DOHH2 (cell line): ENCODE results near the gene RNF112.

Experiments
- H3F3A ChIP-seq: fragments of 200-600 bp; sonication (generic), shearing (Covaris generic); 2 replicates; pipeline ENCODE4 v1.6.0; 2016; ENCODE audit warnings: antibody characterized with exemption, mild to moderate bottlenecking; ENCODE audit not compliant: control insufficient read depth, insufficient read depth
- H3K27ac ChIP-seq: fragments of 200-600 bp; sonication (generic); 2 replicates; pipeline ENCODE4 v1.5.1; 2014; ENCODE audit warnings: low read depth, mild to moderate bottlenecking, low read length, moderate library complexity
- H3K27me3 ChIP-seq: fragments of 200-600 bp; sonication (generic); 2 replicates; pipeline ENCODE4 v1.6.1; 2014; ENCODE audit warnings: mild to moderate bottlenecking, low read length, mixed read lengths; ENCODE audit not compliant: control insufficient read depth
- H3K36me3 ChIP-seq: fragments of 200-600 bp; sonication (generic); 2 replicates; pipeline ENCODE4 v1.6.1; 2014; ENCODE audit warnings: mild to moderate bottlenecking, low read length, moderate library complexity, mixed read lengths; ENCODE audit not compliant: control insufficient read depth
- H3K4me1 ChIP-seq: fragments of 200-600 bp; sonication (generic); 2 replicates; pipeline ENCODE4 v1.6.1; 2014; ENCODE audit warnings: mild to moderate bottlenecking, low read length, mixed read lengths; ENCODE audit not compliant: control insufficient read depth
- H3K4me2 ChIP-seq: fragments of 200-600 bp; sonication (generic); 2 replicates; pipeline ENCODE4 v1.6.0; 2014; ENCODE audit warnings: mild to moderate bottlenecking, low read length, moderate library complexity
- H3K4me3 ChIP-seq: fragments of 200-600 bp; sonication (generic); 2 replicates; pipeline ENCODE4 v1.5.1; 2014; ENCODE audit warnings: mild to moderate bottlenecking, low read length, mixed read lengths
- H3K79me2 ChIP-seq: fragments of 200-600 bp; sonication (generic); 2 replicates; pipeline ENCODE4 v1.6.1; 2014; ENCODE audit warnings: mild to moderate bottlenecking, low read length, mixed read lengths; ENCODE audit not compliant: control insufficient read depth
- H3K9me2 ChIP-seq: fragments of 200-600 bp; sonication (generic); replicated peaks from 2 replicates; pipeline ENCODE4 v1.6.1; 2014; ENCODE audit warnings: mild to moderate bottlenecking, low read length, mixed read lengths; ENCODE audit not compliant: control insufficient read depth
- H3K9me3 ChIP-seq: fragments of 200-600 bp; sonication (generic); 2 replicates; pipeline ENCODE4 v1.6.1; 2014; ENCODE audit warnings: antibody characterized with exemption, low read length, mixed read lengths; ENCODE audit not compliant: control insufficient read depth, insufficient read depth
- H4K20me1 ChIP-seq: fragments of 200-600 bp; sonication (generic); 2 replicates; pipeline ENCODE4 v1.6.0; 2014; ENCODE audit warnings: low read depth, mild to moderate bottlenecking, antibody characterized with exemption, low read length, moderate library complexity; ENCODE audit not compliant: control insufficient read depth, insufficient read depth
- EZH2phosphoT487 ChIP-seq: fragments of 200-600 bp; sonication (generic); IDR thresholded peaks from 2 replicates; pipeline ENCODE4 v1.6.1; 2017; ENCODE audit warnings: borderline replicate concordance, mild to moderate bottlenecking, antibody characterized with exemption, low read length, moderate library complexity, mixed read lengths
- TF ChIP-seq, protein P1 (sequence below): fragments of 200-600 bp; sonication (generic); IDR thresholded peaks from one replicate; pipeline ENCODE4 v1.5.1; 2014; ENCODE audit warnings: antibody characterized with exemption, mild to moderate bottlenecking, low read depth, low read length; ENCODE audit not compliant: poor library complexity, severe bottlenecking

Gene RNF112

GRCh38 chr17:19447085-19447583, 36.1 kb downstream of the RNF112 start:
- peaks cover 10% of the 10 kb centered on the region for H3K9me3 ChIP-seq
- no peaks in the 10 kb centered on the region for H3K9me2 ChIP-seq
- H3K79me2 ChIP-seq: no peaks in the 10 kb centered on the region
- no peak overlapping the region for H3K27ac ChIP-seq
- TF ChIP-seq EZH2phosphoT487: no peak
- TF ChIP-seq, protein P1, sequence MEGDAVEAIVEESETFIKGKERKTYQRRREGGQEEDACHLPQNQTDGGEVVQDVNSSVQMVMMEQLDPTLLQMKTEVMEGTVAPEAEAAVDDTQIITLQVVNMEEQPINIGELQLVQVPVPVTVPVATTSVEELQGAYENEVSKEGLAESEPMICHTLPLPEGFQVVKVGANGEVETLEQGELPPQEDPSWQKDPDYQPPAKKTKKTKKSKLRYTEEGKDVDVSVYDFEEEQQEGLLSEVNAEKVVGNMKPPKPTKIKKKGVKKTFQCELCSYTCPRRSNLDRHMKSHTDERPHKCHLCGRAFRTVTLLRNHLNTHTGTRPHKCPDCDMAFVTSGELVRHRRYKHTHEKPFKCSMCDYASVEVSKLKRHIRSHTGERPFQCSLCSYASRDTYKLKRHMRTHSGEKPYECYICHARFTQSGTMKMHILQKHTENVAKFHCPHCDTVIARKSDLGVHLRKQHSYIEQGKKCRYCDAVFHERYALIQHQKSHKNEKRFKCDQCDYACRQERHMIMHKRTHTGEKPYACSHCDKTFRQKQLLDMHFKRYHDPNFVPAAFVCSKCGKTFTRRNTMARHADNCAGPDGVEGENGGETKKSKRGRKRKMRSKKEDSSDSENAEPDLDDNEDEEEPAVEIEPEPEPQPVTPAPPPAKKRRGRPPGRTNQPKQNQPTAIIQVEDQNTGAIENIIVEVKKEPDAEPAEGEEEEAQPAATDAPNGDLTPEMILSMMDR: peak; percentile 94
- no peaks in the 10 kb centered on the region for H3F3A ChIP-seq
- H3K4me2 ChIP-seq: no peak overlapping the region
- no peak overlapping the region for H3K4me3 ChIP-seq
- no peaks in the 10 kb centered on the region for H4K20me1 ChIP-seq
- H3K36me3 ChIP-seq: no peaks in the 10 kb centered on the region
- no peaks in the 10 kb centered on the region for H3K4me1 ChIP-seq
- H3K27me3 ChIP-seq: peaks cover 9% of the 10 kb centered on the region; the same call in 1 of the 2 replicates

GRCh38 chr17:19448341-19449268, 37.6 kb downstream of the RNF112 start:
- no peak overlapping the region for H3K4me2 ChIP-seq
- H3K4me1 ChIP-seq: no peaks in the 10 kb centered on the region
- H3K9me3 ChIP-seq: peaks cover under 1% of the 10 kb centered on the region
- no peaks in the 10 kb centered on the region for H3K79me2 ChIP-seq
- no peak overlapping the region for H3K4me3 ChIP-seq
- H4K20me1 ChIP-seq: no peaks in the 10 kb centered on the region
- H3K27me3 ChIP-seq: peaks cover 16% of the 10 kb centered on the region; the same call in 1 of the 2 replicates
- no peaks in the 10 kb centered on the region for H3F3A ChIP-seq
- H3K36me3 ChIP-seq: no peaks in the 10 kb centered on the region
- no peaks in the 10 kb centered on the region for H3K9me2 ChIP-seq
- H3K27ac ChIP-seq: no peak overlapping the region
- TF ChIP-seq, protein P1: no peak
- TF ChIP-seq EZH2phosphoT487: no peak

- no peaks in the 10 kb centered on the region for H3K4me1 ChIP-seq
- H3K4me2 ChIP-seq: no peak overlapping the region
- H3K9me3 ChIP-seq: no peaks in the 10 kb centered on the region
- no peaks in the 10 kb centered on the region for H3K79me2 ChIP-seq
- TF ChIP-seq EZH2phosphoT487: no peak
- TF ChIP-seq, protein P1: no peak
- H3K9me2 ChIP-seq: no peaks in the 10 kb centered on the region
- H3K27ac ChIP-seq: no peak overlapping the region
- H3K36me3 ChIP-seq: no peaks in the 10 kb centered on the region
- H4K20me1 ChIP-seq: no peaks in the 10 kb centered on the region
- peaks cover 24% of the 10 kb centered on the region for H3K27me3 ChIP-seq
- no peak overlapping the region for H3K4me3 ChIP-seq
- H3F3A ChIP-seq: no peaks in the 10 kb centered on the region
Observed at GRCh38 chr17:19449656-19450055, 38.6 kb downstream of the RNF112 start.
